OCI-LY7 (cell line): ENCODE measurements around the gene ANAPC15. TPM values are rescaled to one million over a fixed set of nuclear protein-coding genes. Genes with fewer than 3 reads are reported as not detected.
"Not testable (repeated sequence)": the region's sequence is repeated elsewhere in the genome, so short reads cannot be mapped to it uniquely, and the experiment has no call there.

ENCODE experiments used
- BruUV-seq: library from RNA; stranded (reverse); fragments of 400-500 nt; replicated peaks from 2 replicates; lab custom pipeline; 2021; lab: Mats Ljungman, UMichigan
- CTCF ChIA-PET: fragments of 300-600 bp; sonication (Branson Sonifier 250); formaldehyde crosslinking; loops from one replicate; lab custom pipeline; 2022; ENCODE audit warnings: antibody characterized with exemption; ENCODE audit not compliant: unreplicated experiment; lab: Charles Lee
- POLR2A ChIA-PET: fragments of 300-600 bp; sonication (Branson Sonifier 250); formaldehyde crosslinking; loops from one replicate; lab custom pipeline; 2022; ENCODE audit warnings: antibody characterized with exemption; lab: Charles Lee
- DNase-seq: peaks from one replicate; pipeline ENCODE4 v3.0.0-alpha.2; 2015; ENCODE audit warnings: low spot score
- H2AFZ ChIP-seq: fragments of 200-600 bp; sonication (generic), shearing (Covaris generic); 2 replicates; pipeline ENCODE4 v1.6.1; 2014; ENCODE audit warnings: mild to moderate bottlenecking, antibody characterized with exemption, low read length, moderate library complexity
- H3K27ac ChIP-seq: fragments of 200-600 bp; sonication (generic); 2 replicates; pipeline ENCODE4 v1.5.1; 2014; ENCODE audit warnings: mixed run types, low read depth, mild to moderate bottlenecking, moderate library complexity, low read length, inconsistent platforms; ENCODE audit not compliant: poor library complexity, severe bottlenecking
- H3K36me3 ChIP-seq: fragments of 200-600 bp; sonication (generic); 2 replicates; pipeline ENCODE4 v1.6.1; 2014; ENCODE audit warnings: mild to moderate bottlenecking, antibody characterized with exemption, low read length, moderate library complexity, mixed read lengths; ENCODE audit not compliant: insufficient read depth
- H3K4me1 ChIP-seq: fragments of 200-600 bp; sonication (generic); 2 replicates; pipeline ENCODE4 v1.5.1; 2014; ENCODE audit warnings: mild to moderate bottlenecking, low read length; ENCODE audit not compliant: insufficient read depth, poor library complexity, severe bottlenecking
- H3K4me2 ChIP-seq: fragments of 200-600 bp; sonication (generic); 2 replicates; pipeline ENCODE4 v1.6.1; 2014; ENCODE audit warnings: mild to moderate bottlenecking, low read length
- H3K4me3 ChIP-seq: fragments of 200-600 bp; sonication (generic); 2 replicates; pipeline ENCODE4 v1.5.1; 2014; ENCODE audit warnings: mild to moderate bottlenecking, low read depth, low read length; ENCODE audit not compliant: poor library complexity, severe bottlenecking
- H3K79me2 ChIP-seq: fragments of 200-600 bp; sonication (generic); 2 replicates; pipeline ENCODE4 v1.6.1; 2016; ENCODE audit warnings: low read depth, mild to moderate bottlenecking, low read length, moderate library complexity, mixed read lengths; ENCODE audit not compliant: insufficient read depth
- H3K9me2 ChIP-seq: fragments of 200-600 bp; sonication (generic); 2 replicates; pipeline ENCODE4 v1.6.1; 2016; ENCODE audit warnings: mild to moderate bottlenecking, low read length, mixed read lengths; ENCODE audit not compliant: insufficient read depth
- H3K9me3 ChIP-seq: fragments of 200-600 bp; sonication (generic); 2 replicates; pipeline ENCODE4 v1.6.1; 2014; ENCODE audit warnings: mild to moderate bottlenecking, mixed run types, low read length, mixed read lengths
- H4K20me1 ChIP-seq: fragments of 200-600 bp; sonication (generic); 2 replicates; pipeline ENCODE4 v1.6.1; 2014; ENCODE audit warnings: mild to moderate bottlenecking, antibody characterized with exemption, low read length, moderate library complexity, mixed read lengths; ENCODE audit not compliant: insufficient read depth
- CTCF ChIP-seq: fragments of 200-600 bp; sonication (generic); conservative IDR thresholded peaks from 2 replicates; pipeline ENCODE4 v1.5.1; 2014; ENCODE audit warnings: mild to moderate bottlenecking, antibody characterized with exemption, low read length, moderate library complexity, mixed read lengths
- EZH2phosphoT487 ChIP-seq: fragments of 200-600 bp; sonication (generic); IDR thresholded peaks from 2 replicates; pipeline ENCODE4 v1.6.1; 2018; ENCODE audit warnings: low read depth, borderline replicate concordance, mild to moderate bottlenecking, mixed run types, antibody characterized with exemption, low read length, moderate library complexity, mixed read lengths
- intact Hi-C: fragments of 100-400 bp; cut with micrococcal nuclease; formaldehyde crosslinking; loops from one replicate; pipeline ENCODE4 v1.10.0; 2022; ENCODE audit not compliant: unreplicated experiment
- total RNA-seq, 2 experiments: library from RNA; depleted of rRNA in 1 of 2; stranded (reverse); fragments of >200 nt in 1 of 2; shearing (Covaris generic) in 1 of 2; gene quantifications; 2 replicates each; pipeline ENCODE4 v1.2.3, GENCODE V29; 2014 to 2022

ANAPC15 gene
- total RNA-seq, 2 experiments from 2014 or later, result 48.2 to 62.4 TPM

- ChIA-PET POLR2A (no interaction called here), CTCF (no interaction called here)
- Histone ChIP-seq H3K27ac (no peak overlapping the region), H3K4me2 (no peak overlapping the region), H2AFZ (no peak overlapping the region), H3K79me2 (no peaks in the 10 kb centered on the region), H3K9me3 (no peaks in the 10 kb centered on the region), H3K4me1 (no peaks in the 10 kb centered on the region), H4K20me1 (no peaks in the 10 kb centered on the region), H3K9me2 (no peaks in the 10 kb centered on the region), H3K4me3 (no peak overlapping the region), H3K36me3 (no peaks in the 10 kb centered on the region)
- intact Hi-C loops, result no loop called here
- no peak for TF ChIP-seq CTCF
- no peak for TF ChIP-seq EZH2phosphoT487
- no TSS peak for BruUV-seq
- no peak for DNase-seq
These were observed 38.4 kb upstream of the ANAPC15 start for GRCh38 chr11:72150882-72151281.

GRCh38 chr11:72146625-72147024 is 34.1 kb upstream of the ANAPC15 start:
- CTCF ChIA-PET, result no interaction called here
- Histone ChIP-seq H2AFZ (no peak overlapping the region), H3K9me2 (no peaks in the 10 kb centered on the region), H3K27ac (no peak overlapping the region), H3K36me3 (no peaks in the 10 kb centered on the region), H3K4me1 (no peaks in the 10 kb centered on the region), H4K20me1 (no peaks in the 10 kb centered on the region), H3K4me2 (no peak overlapping the region), H3K79me2 (no peaks in the 10 kb centered on the region), H3K4me3 (no peak overlapping the region), H3K9me3 (no peaks in the 10 kb centered on the region)
- intact Hi-C loops, result no loop called here
- no peak for DNase-seq
- TF ChIP-seq EZH2phosphoT487, result no peak
- TF ChIP-seq CTCF, result no peak
- BruUV-seq, result no TSS peak
- POLR2A ChIA-PET, result no interaction called here

- H3K27ac ChIP-seq, result no peak overlapping the region
- no TSS peak for BruUV-seq
- no peak for TF ChIP-seq CTCF
- no peak for TF ChIP-seq EZH2phosphoT487
- intact Hi-C loops, result loop anchor here (1.0 kb wide), 2 partner anchors 120 to 168 kb away; no protein-coding TSS in a partner anchor
- CTCF ChIA-PET, result no interaction called here
- no peaks in the 10 kb centered on the region for H3K4me1 ChIP-seq
- H3K4me3 ChIP-seq, result no peak overlapping the region
- no peaks in the 10 kb centered on the region for H3K9me2 ChIP-seq
- H2AFZ ChIP-seq, result no peak overlapping the region
- no peaks in the 10 kb centered on the region for H3K9me3 ChIP-seq
- POLR2A ChIA-PET, result interaction anchor here (0.7 kb wide), 2 partner anchors 67 to 163 kb away, joined by 3 to 5 read pairs; no protein-coding TSS in a partner anchor
- no peak overlapping the region for H3K4me2 ChIP-seq
- no peaks in the 10 kb centered on the region for H3K36me3 ChIP-seq
- DNase-seq, result no peak
- no peaks in the 10 kb centered on the region for H4K20me1 ChIP-seq
- no peaks in the 10 kb centered on the region for H3K79me2 ChIP-seq
These were observed 32.5 kb upstream of the ANAPC15 start for GRCh38 chr11:72144807-72145565.

- H3K9me3 ChIP-seq, H3K36me3 ChIP-seq, H3K27ac ChIP-seq, intact Hi-C loops, H4K20me1 ChIP-seq, H3K4me2 ChIP-seq, H3K4me3 ChIP-seq, DNase-seq, H3K79me2 ChIP-seq, H3K9me2 ChIP-seq, POLR2A ChIA-PET, H3K4me1 ChIP-seq, H2AFZ ChIP-seq, BruUV-seq: not testable (repeated sequence)
- CTCF ChIA-PET, result interaction anchor here (1.0 kb wide), 1 partner anchor 117 kb away, joined by 3 read pairs; no protein-coding TSS in a partner anchor
These were observed 30.0 kb upstream of the ANAPC15 start for GRCh38 chr11:72142543-72142942.
